CD8-positive, alpha-beta memory T cell (primary cell): Measurements from ENCODE around the gene ZPBP2. TPM values are rescaled to one million over a fixed set of nuclear protein-coding genes. Genes with fewer than 3 reads are reported as not detected.

Source experiments
- CTCF ChIA-PET: fragments of 350-600 bp; sonication (Branson Sonifier 250); formaldehyde crosslinking; loops from one replicate; lab custom pipeline; 2021; ENCODE audit warnings: antibody characterized with exemption; lab: Charles Lee
- POLR2A ChIA-PET: fragments of 350-600 bp; sonication (Branson Sonifier 250); formaldehyde crosslinking; loops from one replicate; lab custom pipeline; 2021; ENCODE audit warnings: antibody characterized with exemption; lab: Charles Lee
- DNase-seq, 5 donors: peaks; one replicate each; pipeline versions ENCODE4 v3.0.0 to v3.0.0-alpha.2; 2020 to 2022; ENCODE audit warnings: mixed read lengths in 1 of 5
- H3K27ac ChIP-seq: one replicate; pipeline ENCODE4 v1.7.0; 2013; ENCODE audit warnings: low read depth, mild to moderate bottlenecking, low read length, moderate library complexity
- H3K27me3 ChIP-seq: 2 replicates; pipeline ENCODE4 v1.7.0; 2013; ENCODE audit warnings: low read length, mild to moderate bottlenecking; ENCODE audit not compliant: insufficient read depth, poor library complexity, severe bottlenecking
- H3K36me3 ChIP-seq: 2 replicates; pipeline ENCODE4 v1.7.0; 2013; ENCODE audit warnings: mild to moderate bottlenecking, low read length, moderate library complexity; ENCODE audit not compliant: insufficient read depth
- H3K4me1 ChIP-seq: 2 replicates; pipeline ENCODE4 v1.7.0; 2013; ENCODE audit warnings: mild to moderate bottlenecking, low read length, moderate library complexity; ENCODE audit not compliant: insufficient read depth
- H3K4me3 ChIP-seq: 2 replicates; pipeline ENCODE4 v1.7.0; 2013; ENCODE audit warnings: mild to moderate bottlenecking, low read length
- H3K9me3 ChIP-seq: 2 replicates; pipeline ENCODE4 v1.7.0; 2013; ENCODE audit warnings: mild to moderate bottlenecking, low read length
- H3K27ac Mint-ChIP-seq, 8 donors: one replicate each; pipeline ENCODE4 v1.8.0; 2020 to 2021; ENCODE audit warnings: mixed read lengths in 8 of 8, mild to moderate bottlenecking in 6 of 8, inconsistent platforms in 3 of 8, moderate library complexity in 3 of 8
- H3K27me3 Mint-ChIP-seq, 2 donors: one replicate each; pipeline ENCODE4 v1.8.0; 2020 to 2021; ENCODE audit warnings: mixed read lengths in 2 of 2, mild to moderate bottlenecking in 1 of 2, moderate library complexity in 1 of 2
- H3K36me3 Mint-ChIP-seq, 3 donors: one replicate each; pipeline ENCODE4 v1.8.0; 2020 to 2021; ENCODE audit warnings: mixed read lengths in 3 of 3, inconsistent platforms in 1 of 3, mild to moderate bottlenecking in 1 of 3
- H3K4me1 Mint-ChIP-seq, 3 donors: one replicate each; pipeline ENCODE4 v1.8.0; 2020 to 2021; ENCODE audit warnings: mixed read lengths in 3 of 3, inconsistent platforms in 1 of 3, mild to moderate bottlenecking in 1 of 3
- H3K4me3 Mint-ChIP-seq, 7 donors: one replicate each; pipeline ENCODE4 v1.8.0; 2020 to 2021; ENCODE audit warnings: mixed read lengths in 7 of 7, mild to moderate bottlenecking in 6 of 7, moderate library complexity in 4 of 7, inconsistent platforms in 2 of 7
- H3K9me3 Mint-ChIP-seq, 5 donors: one replicate each; pipeline ENCODE4 v1.8.0; 2020 to 2022; ENCODE audit warnings: mixed read lengths in 5 of 5, mild to moderate bottlenecking in 3 of 5, moderate library complexity in 2 of 5, inconsistent platforms in 1 of 5
- polyA plus RNA-seq: library from polyadenylated mRNA; unstranded; fragments of 300-500 nt; fragmentation: Illumina TruSeq; gene quantifications from one replicate; pipeline ENCODE4 v1.2.3, GENCODE V29; 2021
- total RNA-seq, 2 experiments: library from RNA; stranded (reverse); gene quantifications; one replicate each; pipeline ENCODE4 v1.2.3, GENCODE V29; 2021

ZPBP2 gene
- total and polyA plus RNA-seq, 3 experiments from 2014 or later: 0.09 to 0.74 (median 0.58) TPM

- no peaks in the 10 kb centered on the region for H3K27me3 Mint-ChIP-seq
- no peak for DNase-seq
- Histone ChIP-seq H3K27ac (no peak overlapping the region), H3K27me3 (no peaks in the 10 kb centered on the region), H3K9me3 (peaks cover 10% of the 10 kb centered on the region), H3K36me3 (peaks cover 48% of the 10 kb centered on the region), H3K4me3 (no peak overlapping the region), H3K4me1 (no peaks in the 10 kb centered on the region)
- H3K9me3 Mint-ChIP-seq: peaks cover 0 to 19% (median 14%) of the 10 kb centered on the region in 5 donors
- ChIA-PET CTCF (interaction anchor here (1.2 to 1.5 kb wide), 2 partner anchors 51 to 64 kb away, joined by 3 read pairs; no protein-coding TSS in a partner anchor), POLR2A (no interaction called here)
- H3K4me1 Mint-ChIP-seq: peaks cover 22 to 48% (median 29%) of the 10 kb centered on the region in 3 donors
- H3K4me3 Mint-ChIP-seq: no peak overlapping the region
- peaks cover 36 to 80% (median 38%) of the 10 kb centered on the region in 3 donors for H3K36me3 Mint-ChIP-seq
- peak overlapping the region in 6 of 8 donors; percentile 33 to 77 (median 39) for H3K27ac Mint-ChIP-seq
These were observed 39.6 kb upstream of the ZPBP2 start for GRCh38 chr17:39828443-39828842.

- H3K27me3 Mint-ChIP-seq: no peaks in the 10 kb centered on the region
- no peak for DNase-seq
- peaks cover 0 to 6% (median 3%) of the 10 kb centered on the region in 5 donors for H3K9me3 Mint-ChIP-seq
- no peaks in the 10 kb centered on the region for H3K9me3 ChIP-seq
- no peak overlapping the region for H3K4me3 Mint-ChIP-seq
- POLR2A ChIA-PET: no interaction called here
- H3K27ac ChIP-seq: no peak overlapping the region
- H3K36me3 Mint-ChIP-seq: peaks cover 17 to 67% (median 20%) of the 10 kb centered on the region in 3 donors
- peaks cover 34 to 64% (median 45%) of the 10 kb centered on the region in 3 donors for H3K4me1 Mint-ChIP-seq
- H3K36me3 ChIP-seq: peaks cover 18% of the 10 kb centered on the region
- H3K4me3 ChIP-seq: no peak overlapping the region
- peak overlapping the region in 5 of 8 donors; percentile 2 to 88 (median 17) for H3K27ac Mint-ChIP-seq
- H3K27me3 ChIP-seq: no peaks in the 10 kb centered on the region
- CTCF ChIA-PET: no interaction called here
- no peaks in the 10 kb centered on the region for H3K4me1 ChIP-seq
These were observed 36.4 kb upstream of the ZPBP2 start for GRCh38 chr17:39831588-39831987.

GRCh38 chr17:39834017-39834416 lies 34.0 kb upstream of the ZPBP2 start:
- ChIA-PET CTCF (interaction anchor here (0.7 to 1.0 kb wide), 2 partner anchors 13 to 14 kb away, joined by 3 to 4 read pairs; no protein-coding TSS in a partner anchor), POLR2A (no interaction called here)
- Histone ChIP-seq H3K27me3 (no peaks in the 10 kb centered on the region), H3K4me3 (no peak overlapping the region), H3K4me1 (no peaks in the 10 kb centered on the region), H3K9me3 (no peaks in the 10 kb centered on the region), H3K27ac (no peak overlapping the region), H3K36me3 (no peaks in the 10 kb centered on the region)
- Mint-ChIP-seq H3K27me3 (no peaks in the 10 kb centered on the region), H3K27ac (peak overlapping the region in 5 of 8 donors; percentile 26 to 91 (median 65)), H3K4me1 (peaks cover 31 to 62% (median 49%) of the 10 kb centered on the region in 3 donors), H3K4me3 (no peak overlapping the region), H3K36me3 (peaks cover 16 to 59% (median 24%) of the 10 kb centered on the region in 3 donors), H3K9me3 (peaks cover 9 to 14% (median 13%) of the 10 kb centered on the region in 5 donors)
- DNase-seq: no peak

GRCh38 chr17:39835038-39835786 lies 32.8 kb upstream of the ZPBP2 start:
- Mint-ChIP-seq H3K27ac (peak overlapping the region in 7 of 8 donors; percentile 12 to 85 (median 43)), H3K36me3 (peaks cover 23 to 60% (median 36%) of the 10 kb centered on the region in 3 donors), H3K9me3 (peaks cover 9 to 16% (median 14%) of the 10 kb centered on the region in 5 donors), H3K4me3 (no peak overlapping the region), H3K4me1 (peaks cover 36 to 68% (median 51%) of the 10 kb centered on the region in 3 donors), H3K27me3 (no peaks in the 10 kb centered on the region)
- ChIA-PET CTCF (interaction anchor here (0.9 to 1.0 kb wide), 2 partner anchors 16 to 212 kb away, joined by 3 to 4 read pairs; no protein-coding TSS in a partner anchor), POLR2A (interaction anchor here (0.6 to 0.8 kb wide), 2 partner anchors 8 to 22 kb away, joined by 3 to 4 read pairs; no protein-coding TSS in a partner anchor)
- DNase-seq: no peak
- no peaks in the 10 kb centered on the region for H3K9me3 ChIP-seq
- H3K27me3 ChIP-seq: no peaks in the 10 kb centered on the region
- H3K4me1 ChIP-seq: no peaks in the 10 kb centered on the region
- no peak overlapping the region for H3K4me3 ChIP-seq
- H3K27ac ChIP-seq: no peak overlapping the region
- H3K36me3 ChIP-seq: no peaks in the 10 kb centered on the region

- Histone ChIP-seq H3K36me3 (no peaks in the 10 kb centered on the region), H3K27me3 (no peaks in the 10 kb centered on the region), H3K4me3 (no peak overlapping the region), H3K4me1 (no peaks in the 10 kb centered on the region), H3K9me3 (no peaks in the 10 kb centered on the region), H3K27ac (no peak overlapping the region)
- no peak for DNase-seq
- Mint-ChIP-seq H3K27me3 (no peaks in the 10 kb centered on the region), H3K4me3 (peak overlapping the region in 1 of 7 donors; percentile 36), H3K27ac (peak overlapping the region in 3 of 8 donors; percentile 11 to 41 (median 19)), H3K4me1 (peaks cover 37 to 68% (median 54%) of the 10 kb centered on the region in 3 donors), H3K9me3 (peaks cover 9 to 16% (median 14%) of the 10 kb centered on the region in 5 donors), H3K36me3 (peaks cover 28 to 62% (median 37%) of the 10 kb centered on the region in 3 donors)
- CTCF ChIA-PET: interaction anchor here (0.9 kb wide), 1 partner anchor 213 kb away, joined by 4 read pairs; no protein-coding TSS in a partner anchor
- POLR2A ChIA-PET: no interaction called here
These were observed 31.9 kb upstream of the ZPBP2 start for GRCh38 chr17:39836117-39836516.

GRCh38 chr17:39838057-39838456 lies 29.9 kb upstream of the ZPBP2 start:
- Mint-ChIP-seq H3K27me3 (no peaks in the 10 kb centered on the region), H3K9me3 (peaks cover 9 to 16% (median 14%) of the 10 kb centered on the region in 5 donors), H3K4me1 (peaks cover 44 to 70% (median 63%) of the 10 kb centered on the region in 3 donors), H3K4me3 (no peak overlapping the region), H3K36me3 (peaks cover 32 to 64% (median 37%) of the 10 kb centered on the region in 3 donors), H3K27ac (peak overlapping the region in 1 of 8 donors; percentile 72)
- no peak overlapping the region for H3K27ac ChIP-seq
- no peak overlapping the region for H3K4me3 ChIP-seq
- DNase-seq: no peak
- H3K36me3 ChIP-seq: no peaks in the 10 kb centered on the region
- POLR2A ChIA-PET: no interaction called here
- H3K9me3 ChIP-seq: no peaks in the 10 kb centered on the region
- CTCF ChIA-PET: no interaction called here
- no peaks in the 10 kb centered on the region for H3K27me3 ChIP-seq
- H3K4me1 ChIP-seq: peaks cover 6% of the 10 kb centered on the region

- peaks cover 9 to 16% (median 14%) of the 10 kb centered on the region in 5 donors for H3K9me3 Mint-ChIP-seq
- peaks cover 34 to 65% (median 37%) of the 10 kb centered on the region in 3 donors for H3K36me3 Mint-ChIP-seq
- H3K27ac ChIP-seq: no peak overlapping the region
- H3K4me3 ChIP-seq: no peak overlapping the region
- H3K36me3 ChIP-seq: no peaks in the 10 kb centered on the region
- peak overlapping the region in 1 of 8 donors; percentile 73 for H3K27ac Mint-ChIP-seq
- no peaks in the 10 kb centered on the region for H3K27me3 Mint-ChIP-seq
- H3K4me3 Mint-ChIP-seq: no peak overlapping the region
- H3K27me3 ChIP-seq: no peaks in the 10 kb centered on the region
- DNase-seq: no peak
- ChIA-PET CTCF (interaction anchor here (1.2 kb wide), 1 partner anchor 46 kb away, joined by 3 read pairs; no protein-coding TSS in a partner anchor), POLR2A (no interaction called here)
- peaks cover 10% of the 10 kb centered on the region for H3K4me1 ChIP-seq
- no peaks in the 10 kb centered on the region for H3K9me3 ChIP-seq
- H3K4me1 Mint-ChIP-seq: peaks cover 47 to 73% (median 66%) of the 10 kb centered on the region in 3 donors
These were observed 29.2 kb upstream of the ZPBP2 start for GRCh38 chr17:39838784-39839183.
